Mesendoderm (in vitro differentiated cells): Measurements from ENCODE around the gene RNF213.

Source experiments
- DNase-seq: peaks from one replicate; pipeline ENCODE4 v3.0.0; 2013
- H2AK5ac ChIP-seq: 2 replicates; pipeline ENCODE4 v1.6.1; 2013; ENCODE audit warnings: low read length, inconsistent platforms
- H2BK120ac ChIP-seq: 2 replicates; pipeline ENCODE4 v1.6.1; 2013; ENCODE audit warnings: low read depth, mild to moderate bottlenecking, low read length, moderate library complexity, mixed read lengths
- H2BK15ac ChIP-seq: replicated peaks from 2 replicates; pipeline ENCODE4 v1.6.1; 2013; ENCODE audit warnings: low read depth, mild to moderate bottlenecking, moderate library complexity
- H2BK5ac ChIP-seq: 2 replicates; pipeline ENCODE4 v1.6.1; 2013; ENCODE audit warnings: low read length, inconsistent platforms
- H3K18ac ChIP-seq: 2 replicates; pipeline ENCODE4 v1.6.1; 2013; ENCODE audit warnings: mild to moderate bottlenecking, low read length, mixed read lengths
- H3K23ac ChIP-seq: one replicate; pipeline ENCODE4 v1.6.1; 2013; ENCODE audit warnings: low read length
- H3K27ac ChIP-seq: 2 replicates; pipeline ENCODE4 v1.5.1; 2013; ENCODE audit warnings: low read depth, mild to moderate bottlenecking, inconsistent platforms, low read length, moderate library complexity
- H3K27me3 ChIP-seq: 2 replicates; pipeline ENCODE4 v1.6.1; 2013; ENCODE audit warnings: low read length, control low read depth, mild to moderate bottlenecking, inconsistent platforms; ENCODE audit not compliant: insufficient read depth, poor library complexity
- H3K36me3 ChIP-seq: 2 replicates; pipeline ENCODE4 v1.6.1; 2013; ENCODE audit warnings: low read length, inconsistent platforms; ENCODE audit not compliant: control insufficient read depth, insufficient read depth
- H3K4ac ChIP-seq: one replicate; pipeline ENCODE4 v1.6.1; 2013; ENCODE audit warnings: low read depth, mild to moderate bottlenecking, low read length, moderate library complexity
- H3K4me1 ChIP-seq: 2 replicates; pipeline ENCODE4 v1.6.1; 2013; ENCODE audit warnings: low read depth, low read length, inconsistent platforms; ENCODE audit not compliant: control insufficient read depth
- H3K4me2 ChIP-seq: 2 replicates; pipeline ENCODE4 v1.6.1; 2013; ENCODE audit warnings: low read length
- H3K4me3 ChIP-seq: 2 replicates; pipeline ENCODE4 v1.5.1; 2013; ENCODE audit warnings: mild to moderate bottlenecking, low read length
- H3K56ac ChIP-seq: one replicate; pipeline ENCODE4 v1.6.1; 2013; ENCODE audit warnings: low read length
- H3K79me1 ChIP-seq: 2 replicates; pipeline ENCODE4 v1.6.1; 2013; ENCODE audit warnings: low read length, inconsistent platforms
- H3K79me2 ChIP-seq: 2 replicates; pipeline ENCODE4 v1.6.1; 2013; ENCODE audit warnings: mild to moderate bottlenecking, low read length; ENCODE audit not compliant: control insufficient read depth, insufficient read depth
- H3K9ac ChIP-seq: 2 replicates; pipeline ENCODE4 v1.6.1; 2013; ENCODE audit warnings: low read length, inconsistent platforms
- H4K5ac ChIP-seq: one replicate; pipeline ENCODE4 v1.6.1; 2013; ENCODE audit warnings: low read length
- H4K8ac ChIP-seq: one replicate; pipeline ENCODE4 v1.6.1; 2013; ENCODE audit warnings: low read depth, mild to moderate bottlenecking, control low read depth, low read length, moderate library complexity
- WGBS: extraction: QIAGEN DNeasy Blood & Tissue Kit; methylation state at CpG from one replicate; pipeline ENCODE4 v1.1.7; 2013; ENCODE audit warnings: low lambda C conversion rate, missing lambda C conversion rate; ENCODE audit not compliant: insufficient coverage; ENCODE audit errors: extremely low coverage; 5-methylcytosine and 5-hydroxymethylcytosine counted together

The RNF213 gene

DNA sequence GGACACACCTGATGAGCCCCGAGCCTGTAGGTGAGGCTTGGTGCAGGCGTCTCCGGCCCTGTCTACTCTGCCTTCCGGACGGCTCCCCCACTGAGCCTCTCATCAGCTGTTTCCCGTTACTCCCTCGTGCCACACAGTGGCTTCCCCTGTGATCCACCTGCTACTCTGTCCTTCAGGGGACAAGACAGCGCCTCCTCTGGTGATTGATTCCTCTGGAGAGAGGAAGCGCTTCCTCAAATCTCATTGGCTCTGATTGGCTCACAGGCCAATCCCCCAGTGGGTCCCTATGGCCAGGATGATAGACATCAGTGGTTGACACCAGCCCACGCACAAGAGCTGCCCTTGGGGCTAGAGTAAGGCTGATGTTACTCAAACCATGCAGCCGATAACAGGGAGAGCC, 24.0 kb downstream of the RNF213 start:
- H3K4ac ChIP-seq, result no peak overlapping the region
- peak; percentile 50 for DNase-seq
- H4K5ac ChIP-seq, result no peak overlapping the region
- no peaks in the 10 kb centered on the region for H3K79me2 ChIP-seq
- H3K56ac ChIP-seq, result no peak overlapping the region
- H2BK5ac ChIP-seq, result no peak overlapping the region
- no peaks in the 10 kb centered on the region for H3K36me3 ChIP-seq
- no peak overlapping the region for H3K4me2 ChIP-seq
- WGBS, result no CpG with 5 or more reads among the region's 11 CpGs
- no peak overlapping the region for H2BK15ac ChIP-seq
- H3K4me1 ChIP-seq, result no peaks in the 10 kb centered on the region
- no peak overlapping the region for H2AK5ac ChIP-seq
- H3K27me3 ChIP-seq, result no peaks in the 10 kb centered on the region
- H3K18ac ChIP-seq, result no peak overlapping the region
- H2BK120ac ChIP-seq, result no peak overlapping the region
- no peaks in the 10 kb centered on the region for H3K79me1 ChIP-seq
- no peak overlapping the region for H3K4me3 ChIP-seq
- H4K8ac ChIP-seq, result no peak overlapping the region
- no peak overlapping the region for H3K27ac ChIP-seq
- no peak overlapping the region for H3K9ac ChIP-seq
- H3K23ac ChIP-seq, result no peak overlapping the region

DNA sequence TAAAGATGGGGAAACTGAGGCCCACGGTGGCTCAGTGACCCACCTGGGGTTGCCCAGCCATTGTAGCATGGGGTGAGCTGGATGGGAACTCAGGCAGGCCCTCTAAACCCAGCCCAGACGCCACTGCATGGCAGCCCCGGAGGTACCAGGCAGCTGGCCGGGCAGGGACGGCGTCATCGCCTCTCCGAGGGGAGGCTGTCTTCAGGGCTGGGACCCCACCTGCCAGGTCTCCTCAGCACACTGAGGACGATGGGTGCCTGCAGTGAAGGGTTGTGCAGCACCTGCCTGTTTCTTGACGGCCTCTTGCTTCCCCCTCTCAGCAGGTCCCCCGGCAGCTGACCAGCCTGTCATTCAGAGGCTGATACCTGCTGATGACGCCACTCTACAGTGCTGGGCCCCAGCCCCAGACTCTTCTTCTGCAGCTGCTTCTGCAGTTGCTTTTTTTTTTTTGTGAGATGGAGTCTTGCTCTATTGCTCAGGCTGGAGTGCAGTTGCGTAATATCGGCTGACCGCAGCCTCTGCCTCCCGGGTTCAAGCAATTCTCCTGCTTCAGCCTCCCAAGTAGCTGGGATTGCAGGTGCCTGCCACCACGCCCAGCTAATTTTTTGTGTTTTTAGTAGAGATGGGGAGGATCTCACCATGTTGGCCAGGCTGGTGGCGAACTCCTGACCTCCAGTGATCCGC, 24.7 kb downstream of the RNF213 start:
- H3K4ac ChIP-seq, result no peak overlapping the region
- no peak overlapping the region for H3K23ac ChIP-seq
- DNase-seq, result no peak
- H3K27ac ChIP-seq, result no peak overlapping the region
- H3K27me3 ChIP-seq, result no peaks in the 10 kb centered on the region
- H3K79me1 ChIP-seq, result no peaks in the 10 kb centered on the region
- no peaks in the 10 kb centered on the region for H3K4me1 ChIP-seq
- H3K36me3 ChIP-seq, result peaks cover 1% of the 10 kb centered on the region
- H2BK5ac ChIP-seq, result no peak overlapping the region
- H2AK5ac ChIP-seq, result no peak overlapping the region
- no peaks in the 10 kb centered on the region for H3K79me2 ChIP-seq
- no peak overlapping the region for H3K56ac ChIP-seq
- no CpG with 5 or more reads among the region's 19 CpGs for WGBS
- no peak overlapping the region for H3K4me3 ChIP-seq
- no peak overlapping the region for H4K5ac ChIP-seq
- no peak overlapping the region for H2BK120ac ChIP-seq
- no peak overlapping the region for H3K4me2 ChIP-seq
- no peak overlapping the region for H3K9ac ChIP-seq
- H2BK15ac ChIP-seq, result no peak overlapping the region
- H4K8ac ChIP-seq, result no peak overlapping the region
- no peak overlapping the region for H3K18ac ChIP-seq

DNA sequence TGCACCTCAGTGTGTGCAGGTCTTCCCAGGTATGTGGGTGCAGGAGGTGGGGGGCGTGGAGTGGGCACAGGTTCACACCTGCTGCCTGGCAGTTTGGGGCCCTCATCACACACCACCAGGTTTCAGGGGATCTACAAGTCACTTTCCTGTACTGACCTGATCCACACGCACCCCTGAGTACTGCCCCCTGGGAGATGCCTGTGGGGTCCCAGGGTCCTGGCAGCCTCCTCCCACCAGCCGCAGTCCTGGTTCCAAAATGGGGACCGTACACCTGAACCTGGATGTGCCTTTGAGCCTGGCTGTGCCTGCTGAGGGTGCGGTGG, 25.9 kb downstream of the RNF213 start:
- H3K18ac ChIP-seq, result no peak overlapping the region
- WGBS, result no CpG with 5 or more reads among the region's 5 CpGs
- H3K23ac ChIP-seq, result no peak overlapping the region
- H3K27ac ChIP-seq, result no peak overlapping the region
- no peak overlapping the region for H2BK15ac ChIP-seq
- H2BK120ac ChIP-seq, result no peak overlapping the region
- H3K4me1 ChIP-seq, result no peaks in the 10 kb centered on the region
- H3K36me3 ChIP-seq, result peaks cover 1% of the 10 kb centered on the region
- H3K79me1 ChIP-seq, result no peaks in the 10 kb centered on the region
- H3K4me2 ChIP-seq, result no peak overlapping the region
- no peak overlapping the region for H4K5ac ChIP-seq
- no peaks in the 10 kb centered on the region for H3K27me3 ChIP-seq
- no peak overlapping the region for H3K9ac ChIP-seq
- no peak overlapping the region for H4K8ac ChIP-seq
- H3K79me2 ChIP-seq, result no peaks in the 10 kb centered on the region
- H2BK5ac ChIP-seq, result no peak overlapping the region
- H3K4ac ChIP-seq, result no peak overlapping the region
- no peak for DNase-seq
- no peak overlapping the region for H2AK5ac ChIP-seq
- H3K4me3 ChIP-seq, result no peak overlapping the region
- no peak overlapping the region for H3K56ac ChIP-seq

- Histone ChIP-seq H4K5ac (no peak overlapping the region), H3K4me3 (no peak overlapping the region), H3K27me3 (no peaks in the 10 kb centered on the region), H2AK5ac (no peak overlapping the region), H2BK120ac (no peak overlapping the region), H2BK15ac (no peak overlapping the region), H3K36me3 (peaks cover 1% of the 10 kb centered on the region), H3K18ac (no peak overlapping the region), H3K23ac (no peak overlapping the region), H4K8ac (no peak overlapping the region), H3K9ac (no peak overlapping the region), H3K79me1 (no peaks in the 10 kb centered on the region), H3K56ac (no peak overlapping the region), H3K4me2 (no peak overlapping the region), H3K4ac (no peak overlapping the region), H3K4me1 (no peaks in the 10 kb centered on the region), H3K79me2 (no peaks in the 10 kb centered on the region), H2BK5ac (no peak overlapping the region), H3K27ac (no peak overlapping the region)
- no CpG with 5 or more reads among the region's 9 CpGs for WGBS
- no peak for DNase-seq
These were observed 26.4 kb downstream of the RNF213 start for GRCh38 chr17:80287038-80287437.

- Histone ChIP-seq H3K4me1 (no peaks in the 10 kb centered on the region), H3K4me3 (no peak overlapping the region), H3K9ac (no peak overlapping the region), H3K79me1 (no peaks in the 10 kb centered on the region), H3K27me3 (no peaks in the 10 kb centered on the region), H3K27ac (no peak overlapping the region), H2AK5ac (no peak overlapping the region), H3K36me3 (peaks cover 1% of the 10 kb centered on the region), H3K18ac (no peak overlapping the region), H3K4me2 (no peak overlapping the region), H3K4ac (no peak overlapping the region), H3K56ac (no peak overlapping the region), H2BK5ac (no peak overlapping the region), H3K23ac (no peak overlapping the region), H2BK15ac (no peak overlapping the region), H4K8ac (no peak overlapping the region), H4K5ac (no peak overlapping the region), H2BK120ac (no peak overlapping the region), H3K79me2 (no peaks in the 10 kb centered on the region)
- no CpG with 5 or more reads among the region's 22 CpGs for WGBS
- no peak for DNase-seq
These were observed 27.3 kb downstream of the RNF213 start for GRCh38 chr17:80287806-80288567.
